DMS153 treated with DMSO at 0.1 percent for 48 hours (cell line): ENCODE data around the gene EPOP.

Source experiments
- DNase-seq: peaks from one replicate; lab custom pipeline; 2025; ENCODE audit not compliant: unreplicated experiment; lab: John Stamatoyannopoulos, UW

EPOP gene

DNA sequence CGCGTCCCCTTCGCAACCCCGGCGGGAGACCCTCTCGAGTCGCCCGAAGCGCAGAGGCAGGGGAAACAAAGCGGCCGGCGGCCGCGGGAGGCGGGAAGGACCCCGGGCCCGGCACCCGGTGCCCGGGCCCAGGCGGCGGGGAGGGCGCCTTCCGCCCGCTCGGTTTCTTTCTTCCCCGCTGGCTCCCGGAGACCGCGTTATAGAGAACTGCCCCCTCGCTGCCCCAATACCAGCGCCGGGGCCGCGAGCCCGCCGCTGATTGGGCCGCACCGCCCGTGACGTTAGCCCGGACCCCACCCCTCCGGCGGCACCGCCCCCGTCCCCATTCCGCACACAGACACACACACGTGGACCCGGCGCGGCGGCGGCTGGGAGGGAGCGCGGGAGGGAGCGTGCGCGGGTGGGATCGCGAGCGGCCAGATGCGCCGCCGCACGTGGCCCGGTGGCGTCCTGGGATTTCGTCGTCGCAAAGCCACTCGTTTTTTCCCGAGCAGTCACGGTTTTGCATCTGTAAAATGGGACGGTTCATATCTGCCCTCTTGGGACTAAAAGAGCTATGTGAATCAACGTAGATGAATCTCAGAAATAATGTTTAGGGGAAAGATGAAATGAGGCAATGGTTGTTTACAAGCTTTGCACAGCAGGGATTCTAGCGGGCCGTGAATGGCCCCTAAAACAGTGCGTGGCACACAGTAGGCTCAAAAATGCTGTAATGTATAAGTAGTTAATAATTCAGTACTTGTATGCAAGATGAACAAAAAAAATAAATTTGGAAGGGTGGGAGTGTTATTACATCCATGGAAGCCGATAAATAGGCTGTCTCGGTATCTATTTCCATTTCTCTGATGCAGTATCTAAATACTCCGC lies at the start of gene EPOP:
EPOP (minus strand) TSS at position 209 of the 867 bp plus-strand sequence. CDS start 462 bp downstream, outside the sequence.
- peak; percentile 56 for DNase-seq

DNA sequence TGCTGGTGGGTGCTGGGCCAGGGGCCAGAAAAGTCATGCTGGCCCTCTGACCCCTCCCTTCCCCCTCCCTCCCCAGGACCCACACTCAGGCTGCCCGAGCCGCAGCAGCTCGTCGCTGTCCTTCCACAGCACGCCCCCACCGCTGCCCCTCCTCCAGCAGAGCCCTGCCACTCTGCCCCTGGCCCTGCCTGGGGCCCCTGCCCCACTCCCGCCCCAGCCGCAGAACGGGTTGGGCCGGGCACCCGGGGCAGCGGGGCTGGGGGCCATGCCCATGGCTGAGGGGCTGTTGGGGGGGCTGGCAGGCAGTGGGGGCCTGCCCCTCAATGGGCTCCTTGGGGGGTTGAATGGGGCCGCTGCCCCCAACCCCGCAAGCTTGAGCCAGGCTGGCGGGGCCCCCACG lies 47.0 kb upstream of the EPOP start:
- no peak for DNase-seq

DNA sequence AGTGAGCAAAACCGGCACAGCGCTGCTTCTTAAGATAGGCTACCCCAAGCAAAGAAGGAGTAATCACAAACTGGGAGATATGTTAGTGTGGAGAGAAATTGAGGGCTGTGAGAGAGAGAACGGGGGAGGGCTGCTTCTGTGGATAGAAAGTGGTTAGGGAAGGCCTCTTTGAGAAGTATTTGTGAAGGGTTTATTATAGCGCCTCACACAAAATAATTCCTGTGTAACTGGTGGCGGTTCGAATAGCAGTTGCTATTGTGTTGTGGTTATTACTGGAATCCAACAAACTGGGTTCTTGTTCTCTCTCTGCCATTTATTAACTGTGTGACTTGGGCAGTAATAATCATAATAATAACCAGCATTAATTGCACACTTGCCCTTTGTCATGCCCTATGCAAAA lies 46.2 kb upstream of the EPOP start:
- no peak for DNase-seq

DNA sequence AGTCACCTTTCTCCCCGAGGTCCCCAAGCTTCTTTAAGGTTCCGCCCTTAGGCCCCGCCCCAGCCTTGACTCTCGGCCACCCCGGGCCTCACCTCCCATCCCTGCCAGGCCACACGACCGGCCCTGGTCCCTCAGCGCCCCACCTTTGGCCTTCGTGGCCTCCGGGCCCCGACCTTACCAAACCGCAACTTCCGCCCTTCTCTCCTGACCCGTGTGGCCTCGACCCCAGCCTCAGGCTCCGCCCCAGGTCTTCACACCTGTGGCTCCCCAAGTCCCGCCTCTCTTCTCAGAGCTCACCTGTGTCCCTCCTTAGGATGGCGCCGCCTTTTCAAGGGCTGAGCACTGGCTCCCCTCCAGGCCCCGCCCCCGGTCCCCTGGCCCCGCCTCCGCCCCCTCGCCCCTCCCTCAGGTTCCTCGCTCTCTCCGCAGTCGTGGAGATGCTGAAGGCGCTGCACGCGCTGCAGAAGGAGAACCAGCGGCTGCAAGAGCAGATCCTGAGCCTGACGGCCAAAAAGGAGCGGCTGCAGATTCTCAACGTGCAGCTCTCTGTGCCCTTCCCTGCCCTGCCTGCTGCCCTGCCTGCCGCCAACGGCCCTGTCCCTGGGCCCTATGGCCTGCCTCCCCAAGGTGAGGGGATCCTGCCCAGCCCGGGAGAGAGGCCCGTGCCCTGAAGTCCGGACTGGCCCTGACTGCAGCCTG lies 45.3 kb upstream of the EPOP start:
- DNase-seq: no peak

DNA sequence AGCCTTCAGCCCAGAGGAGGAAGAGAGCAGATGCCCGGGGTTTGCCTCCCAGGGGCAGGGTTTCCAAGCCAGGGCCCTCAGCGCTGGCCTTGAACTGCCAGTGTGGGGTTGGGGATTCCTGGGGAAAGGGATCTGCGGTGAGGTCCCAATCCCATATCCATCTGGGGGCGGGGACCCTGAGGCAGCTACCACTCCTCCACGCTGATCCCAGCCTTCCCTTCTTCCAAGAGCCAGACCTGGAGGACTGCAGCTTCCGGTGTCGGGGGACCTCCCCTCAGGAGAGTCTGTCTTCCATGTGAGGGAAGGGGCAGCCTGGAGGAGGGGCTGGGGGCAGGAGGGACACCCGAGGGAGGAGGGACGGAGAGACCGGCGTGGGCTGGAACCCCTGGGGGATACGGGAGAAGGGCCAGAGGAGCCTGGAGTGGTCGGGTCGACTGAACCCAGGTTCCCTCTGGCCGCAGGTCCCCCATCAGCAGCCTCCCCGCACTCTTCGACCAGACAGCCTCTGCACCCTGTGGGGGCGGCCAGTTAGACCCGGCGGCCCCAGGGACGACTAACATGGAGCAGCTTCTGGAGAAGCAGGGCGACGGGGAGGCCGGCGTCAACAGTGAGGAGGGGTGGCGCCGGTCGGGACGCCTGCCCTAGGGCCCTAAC lies 44.7 kb upstream of the EPOP start:
- no peak for DNase-seq

DNA sequence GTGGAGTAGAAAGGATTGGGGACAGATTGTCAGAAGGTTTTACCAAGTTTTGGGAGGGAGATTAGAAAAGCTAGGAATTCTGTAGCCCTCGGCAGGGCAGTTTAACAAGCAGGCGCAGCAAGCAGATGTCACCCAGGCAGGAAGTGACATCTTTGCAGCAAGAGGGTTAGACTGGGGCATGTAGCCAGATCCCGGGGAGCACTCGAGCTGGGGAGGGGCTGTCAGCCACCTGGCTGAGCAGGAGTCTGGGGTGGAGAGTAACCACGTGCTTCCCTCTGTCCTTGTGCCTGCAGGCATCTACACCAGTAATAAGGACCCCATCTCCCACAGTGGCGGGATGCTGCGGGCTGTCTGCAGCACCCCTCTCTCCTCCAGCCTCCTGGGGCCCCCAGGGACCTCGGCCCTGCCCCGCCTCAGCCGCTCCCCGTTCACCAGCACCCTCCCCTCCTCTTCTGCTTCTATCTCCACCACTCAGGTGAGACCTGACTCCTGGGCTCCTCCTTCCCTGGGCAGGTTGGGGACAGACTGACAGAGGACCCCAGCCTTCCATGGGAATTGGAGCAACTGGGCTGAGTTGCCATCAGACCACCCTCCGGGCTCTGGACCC lies 42.5 kb upstream of the EPOP start:
- DNase-seq: no peak

DNA sequence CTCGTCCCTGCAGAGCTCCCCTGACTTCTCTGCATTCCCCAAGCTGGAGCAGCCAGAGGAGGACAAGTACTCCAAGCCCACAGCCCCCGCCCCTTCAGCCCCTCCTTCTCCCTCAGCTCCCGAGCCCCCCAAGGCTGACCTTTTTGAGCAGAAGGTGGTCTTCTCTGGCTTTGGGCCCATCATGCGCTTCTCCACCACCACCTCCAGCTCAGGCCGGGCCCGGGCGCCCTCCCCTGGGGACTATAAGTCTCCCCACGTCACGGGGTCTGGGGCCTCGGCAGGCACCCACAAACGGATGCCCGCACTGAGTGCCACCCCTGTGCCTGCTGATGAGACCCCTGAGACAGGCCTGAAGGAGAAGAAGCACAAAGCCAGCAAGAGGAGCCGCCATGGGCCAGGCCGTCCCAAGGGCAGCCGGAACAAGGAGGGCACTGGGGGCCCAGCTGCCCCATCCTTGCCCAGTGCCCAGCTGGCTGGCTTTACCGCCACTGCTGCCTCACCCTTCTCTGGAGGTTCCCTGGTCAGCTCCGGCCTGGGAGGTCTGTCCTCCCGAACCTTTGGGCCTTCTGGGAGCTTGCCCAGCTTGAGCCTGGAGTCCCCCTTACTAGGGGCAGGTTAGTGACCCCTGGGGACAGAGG lies 41.7 kb upstream of the EPOP start:
- DNase-seq: no peak

DNA sequence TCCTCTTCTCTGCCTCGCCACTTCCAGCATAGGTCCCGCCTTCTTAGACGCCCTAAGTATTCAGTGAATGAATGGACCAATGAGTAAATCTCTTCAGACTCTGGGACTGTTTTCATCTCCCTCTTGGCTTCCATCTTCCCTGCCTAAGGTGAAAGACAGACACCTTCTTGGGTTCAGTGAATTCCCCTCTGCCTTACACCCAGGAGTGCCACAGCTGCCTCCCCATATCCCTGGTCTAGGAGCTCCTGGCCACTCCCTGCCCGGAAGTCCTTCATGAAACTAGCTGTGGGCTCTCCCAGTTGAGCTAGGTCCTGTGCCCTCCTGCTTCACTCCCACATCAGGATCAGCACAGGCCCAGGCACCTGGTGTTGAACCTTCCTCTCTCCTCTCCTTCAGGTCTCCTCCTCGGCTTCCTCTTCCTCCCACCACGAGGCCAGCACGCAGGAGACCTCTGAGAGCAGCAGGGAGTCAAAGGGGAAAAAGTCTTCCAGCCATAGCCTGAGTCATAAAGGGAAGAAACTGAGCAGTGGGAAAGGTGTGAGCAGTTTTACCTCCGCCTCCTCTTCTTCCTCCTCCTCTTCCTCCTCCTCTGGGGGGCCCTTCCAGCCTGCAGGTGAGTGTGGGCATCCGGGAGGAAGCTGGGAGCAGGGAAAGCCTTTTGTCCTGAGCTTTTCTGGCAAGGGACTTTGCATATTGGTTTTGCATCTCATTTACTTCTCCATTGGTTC lies 40.6 kb upstream of the EPOP start:
- DNase-seq: no peak

DNA sequence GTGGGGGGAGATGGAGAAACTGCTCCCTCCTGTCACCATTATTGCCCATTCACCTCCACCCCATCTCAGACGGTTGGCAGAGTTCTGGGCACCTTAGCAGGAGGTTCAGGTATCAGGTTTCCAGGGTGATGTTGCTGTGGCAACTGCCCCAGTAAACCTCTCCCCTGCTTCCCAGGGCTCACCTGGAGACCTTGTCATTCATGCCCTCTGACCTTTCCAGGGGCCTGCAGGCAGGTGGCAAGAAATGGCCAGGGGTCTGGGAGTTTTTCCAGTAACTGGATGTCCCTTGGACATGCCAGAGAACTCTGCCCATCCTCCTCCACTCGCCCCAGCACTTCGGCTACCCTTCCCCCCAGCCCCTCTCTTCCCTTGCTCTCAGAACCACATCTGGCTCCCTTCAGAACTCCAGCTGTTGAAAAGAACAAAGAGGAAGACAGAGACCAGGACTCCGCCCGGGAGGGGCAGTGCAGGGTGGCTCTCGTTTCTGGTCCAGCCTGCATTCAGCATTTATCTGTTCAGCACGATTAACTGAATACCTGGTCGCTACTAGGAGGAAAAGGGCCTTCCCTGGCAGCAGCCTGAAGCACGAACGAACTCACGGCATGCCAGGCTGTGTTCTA lies 38.8 kb upstream of the EPOP start:
- DNase-seq: no peak

DNA sequence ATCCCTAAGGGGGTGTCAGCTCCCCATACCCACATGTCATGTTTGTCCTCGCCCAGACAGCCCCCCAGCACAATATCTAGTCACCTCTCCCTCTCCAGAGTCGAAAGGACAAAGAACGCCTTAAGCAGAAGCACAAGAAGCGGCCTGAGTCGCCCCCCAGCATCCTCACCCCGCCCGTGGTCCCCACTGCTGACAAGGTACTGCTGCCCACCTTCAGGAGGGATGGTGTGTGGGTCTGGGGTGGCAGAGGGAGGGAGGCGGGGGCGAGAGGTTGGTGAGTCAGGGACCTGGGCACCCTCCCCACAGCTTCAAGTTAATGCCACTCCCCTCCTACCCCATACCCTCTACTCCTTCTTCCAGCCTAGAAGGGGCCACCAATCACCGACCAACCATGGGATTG lies 37.8 kb upstream of the EPOP start:
- DNase-seq: no peak

DNA sequence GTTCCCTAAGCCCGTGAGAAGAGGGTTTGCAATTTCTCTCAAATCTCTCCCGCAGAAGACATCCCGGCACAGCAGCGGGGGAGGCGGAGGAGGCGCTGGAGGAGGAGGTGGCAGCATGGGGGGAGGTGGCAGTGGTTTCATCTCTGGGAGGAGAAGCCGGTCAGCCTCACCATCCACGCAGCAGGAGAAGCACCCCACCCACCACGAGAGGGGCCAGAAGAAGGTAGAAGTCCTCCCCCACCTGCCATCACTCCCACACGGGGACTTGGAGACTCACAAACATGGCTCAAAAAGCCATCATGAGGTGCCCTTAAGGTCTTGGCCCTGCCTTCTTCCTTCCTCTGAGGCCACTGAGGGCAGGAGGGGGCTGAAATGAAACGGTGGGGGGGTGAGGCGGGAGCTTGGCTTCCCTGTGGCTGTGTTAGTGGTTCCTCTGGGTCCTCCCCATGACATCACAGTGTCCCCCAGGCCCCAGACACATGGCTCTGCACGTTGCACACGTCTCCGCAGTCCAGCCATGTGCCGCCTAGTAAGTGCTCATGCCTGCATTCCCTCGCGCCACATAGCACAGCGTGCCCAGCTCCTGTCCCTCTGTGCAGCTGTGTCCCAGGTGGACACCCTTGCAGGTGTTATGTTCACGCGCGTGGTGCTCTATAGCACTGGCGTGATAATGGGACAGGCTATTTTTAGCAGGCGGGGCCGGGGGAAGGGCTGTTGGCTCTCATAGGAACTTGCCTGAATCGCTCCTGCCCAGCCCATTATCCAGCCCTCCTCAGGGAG lies 37.2 kb upstream of the EPOP start:
- DNase-seq: no peak

DNA sequence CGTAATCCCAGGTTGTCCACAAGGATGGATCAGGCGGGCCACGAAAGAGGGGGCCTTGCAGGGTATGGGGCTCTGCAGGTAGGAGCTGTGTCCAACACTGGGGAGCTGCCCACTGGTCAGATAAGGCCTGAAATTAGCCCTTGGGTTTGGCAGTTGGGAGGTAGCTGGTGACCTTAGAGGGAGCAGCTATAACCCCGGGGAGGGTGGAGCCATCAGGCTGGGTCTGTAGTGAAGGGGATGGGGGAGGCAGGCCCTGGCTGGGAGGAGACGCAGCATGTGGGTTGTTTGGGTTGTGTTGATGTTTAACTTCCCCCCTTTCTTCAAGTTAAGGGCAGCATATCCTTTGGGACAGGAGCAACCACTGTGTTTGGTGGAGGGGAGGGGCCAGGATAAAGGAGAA lies 36.2 kb upstream of the EPOP start:
- DNase-seq: no peak

DNA sequence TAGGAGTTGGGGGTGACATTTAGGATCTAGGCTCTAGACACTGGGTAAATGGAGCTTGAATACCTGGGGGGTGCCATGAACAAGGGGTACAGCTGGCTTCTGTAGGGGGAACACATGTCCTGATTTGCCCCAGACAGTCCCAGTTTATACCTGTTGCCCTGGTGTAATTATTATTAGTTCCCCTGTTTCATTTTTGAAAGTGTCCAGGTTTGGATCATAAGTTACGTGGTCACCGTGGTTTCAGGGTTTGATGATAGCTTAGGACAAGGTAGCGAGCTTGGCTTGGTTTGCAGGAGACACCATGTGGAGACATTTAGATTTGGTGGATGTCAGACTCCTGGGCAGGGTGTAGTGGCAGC lies 35.8 kb upstream of the EPOP start:
- DNase-seq: no peak

DNA sequence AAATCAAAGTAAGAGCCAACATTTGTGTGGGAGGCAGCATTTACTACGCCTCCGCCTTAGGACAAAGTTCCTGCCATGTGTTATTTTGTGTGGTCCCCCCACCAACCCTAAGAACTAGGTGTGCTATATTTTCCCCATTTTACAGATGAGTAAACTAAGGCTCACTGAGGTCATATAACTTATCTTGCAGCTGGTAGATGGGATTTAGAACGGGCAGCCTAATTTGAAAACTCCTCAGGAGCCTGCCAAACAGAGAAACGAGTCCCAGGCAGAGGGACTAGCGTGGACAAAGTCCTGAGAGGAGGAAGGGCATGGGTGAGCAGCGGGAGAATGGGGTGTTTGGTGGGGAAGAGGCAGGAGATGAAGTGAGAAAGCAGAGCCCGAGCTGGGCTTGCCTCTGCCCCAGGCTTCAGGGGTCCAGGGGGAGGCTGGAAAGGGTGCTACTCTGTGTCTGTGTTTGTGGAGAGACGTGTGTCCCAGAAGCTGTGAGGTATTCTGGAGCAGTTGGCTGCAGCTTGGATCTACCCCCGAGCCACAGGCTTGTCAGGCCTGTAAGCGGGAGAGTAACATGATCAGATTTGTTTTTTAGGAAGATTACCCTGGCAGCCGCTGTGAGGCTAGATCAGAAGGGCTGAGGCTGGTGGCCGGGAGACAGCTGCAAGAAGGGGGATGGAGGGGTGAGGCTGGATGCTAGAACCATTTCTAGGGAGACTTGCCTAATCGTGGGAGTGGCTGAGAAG lies 35.3 kb upstream of the EPOP start:
- DNase-seq: no peak

DNA sequence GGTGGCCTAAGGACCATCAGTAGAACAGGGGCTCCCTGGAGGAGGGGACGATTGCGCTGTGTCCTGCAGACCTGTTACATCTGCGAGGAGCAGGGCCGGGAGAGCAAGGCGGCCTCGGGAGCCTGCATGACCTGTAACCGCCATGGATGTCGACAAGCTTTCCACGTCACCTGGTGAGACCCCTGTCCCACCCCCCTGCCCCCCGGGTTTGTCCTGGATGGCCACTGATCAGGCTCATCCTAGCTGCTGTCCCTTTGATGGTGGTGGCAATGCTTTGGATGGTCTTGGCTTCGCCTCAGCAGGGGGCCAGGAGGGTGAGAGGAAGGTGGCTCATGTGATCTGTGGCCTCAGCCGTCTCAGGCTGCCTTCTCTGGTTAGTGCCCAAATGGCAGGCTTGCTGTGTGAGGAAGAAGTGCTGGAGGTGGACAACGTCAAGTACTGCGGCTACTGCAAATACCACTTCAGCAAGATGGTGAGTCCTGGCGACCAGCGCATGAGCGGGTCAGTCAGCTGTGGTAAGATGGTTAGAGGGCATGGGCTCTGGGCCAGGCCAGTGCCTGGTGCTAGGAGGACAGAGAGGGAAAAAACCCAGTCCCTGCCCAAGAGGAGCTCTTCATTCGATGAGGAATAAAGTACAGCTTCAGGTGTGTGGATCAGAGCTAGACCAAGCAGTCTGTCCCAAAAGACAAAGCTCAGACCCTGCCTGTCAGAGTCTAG lies 34.5 kb upstream of the EPOP start:
- DNase-seq: no peak

DNA sequence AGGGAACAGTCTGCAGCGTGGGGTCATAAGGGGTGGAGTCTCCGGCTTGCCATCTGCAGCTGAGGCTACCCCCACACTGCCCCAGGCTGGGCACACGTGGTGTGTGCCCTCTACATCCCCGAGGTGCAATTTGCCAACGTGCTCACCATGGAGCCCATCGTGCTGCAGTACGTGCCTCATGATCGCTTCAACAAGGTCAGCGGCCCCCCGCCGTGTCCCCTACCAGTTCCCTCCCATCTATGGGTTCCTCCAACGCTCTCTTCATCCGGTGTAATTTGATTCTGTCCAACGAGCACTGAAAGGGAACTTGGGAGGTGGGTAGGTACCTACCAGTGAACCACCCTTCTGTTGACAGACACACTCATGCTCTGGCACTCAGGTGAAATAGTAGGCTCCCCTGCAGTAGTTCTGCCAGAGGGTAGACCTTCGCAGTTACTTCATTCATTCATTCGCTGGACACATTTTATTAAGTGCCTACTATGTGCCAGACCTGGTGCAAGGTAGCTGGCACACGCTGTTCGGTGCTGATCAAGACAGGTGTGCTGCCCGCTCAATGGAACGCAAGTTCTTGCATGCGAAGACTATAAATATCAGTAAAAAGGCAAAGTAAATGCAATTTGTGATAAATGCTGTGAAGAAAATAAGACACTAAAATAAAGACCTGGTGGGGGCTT lies 33.1 kb upstream of the EPOP start:
- DNase-seq: no peak

DNA sequence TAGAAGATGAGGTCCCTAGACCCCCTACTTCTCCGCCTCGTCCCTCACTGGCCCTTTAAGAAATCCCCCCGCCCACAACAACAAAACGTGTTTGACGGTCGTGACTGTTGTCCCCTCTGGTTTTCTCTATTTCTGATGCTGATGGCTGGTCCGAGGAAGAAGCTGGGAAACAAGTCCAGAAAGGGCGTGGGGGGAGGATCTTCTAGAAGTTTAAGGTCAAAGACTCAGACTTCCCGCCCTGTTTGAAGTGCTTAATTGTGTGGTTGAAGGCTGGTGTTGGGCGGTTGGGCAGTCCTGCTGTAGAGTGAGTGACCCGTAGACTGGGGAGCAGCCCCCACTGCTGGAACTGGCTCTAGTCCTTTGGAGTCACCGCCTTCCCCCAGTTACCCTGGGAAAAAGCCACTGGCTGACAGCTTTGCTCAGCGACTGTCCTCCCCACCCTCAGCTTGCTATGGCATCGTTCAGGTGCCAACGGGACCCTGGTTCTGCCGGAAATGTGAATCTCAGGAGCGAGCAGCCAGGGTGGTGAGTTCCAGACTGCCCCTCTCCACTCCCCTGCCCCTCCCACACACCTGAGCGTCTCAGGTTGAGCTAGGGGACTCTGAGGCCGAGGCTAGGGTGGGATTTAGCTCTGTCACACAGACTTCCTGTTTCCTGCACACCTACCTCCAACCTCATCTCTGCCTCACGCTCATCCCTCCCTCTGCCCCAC lies 31.9 kb upstream of the EPOP start:
- DNase-seq: no peak
